ENCODE data around the gene TRMT11. TPM values are rescaled to one million over a fixed set of nuclear protein-coding genes. Genes with fewer than 3 reads are reported as not detected.

Gene TRMT11
- total RNA-seq, 1 donor: 26.8 TPM

DNA sequence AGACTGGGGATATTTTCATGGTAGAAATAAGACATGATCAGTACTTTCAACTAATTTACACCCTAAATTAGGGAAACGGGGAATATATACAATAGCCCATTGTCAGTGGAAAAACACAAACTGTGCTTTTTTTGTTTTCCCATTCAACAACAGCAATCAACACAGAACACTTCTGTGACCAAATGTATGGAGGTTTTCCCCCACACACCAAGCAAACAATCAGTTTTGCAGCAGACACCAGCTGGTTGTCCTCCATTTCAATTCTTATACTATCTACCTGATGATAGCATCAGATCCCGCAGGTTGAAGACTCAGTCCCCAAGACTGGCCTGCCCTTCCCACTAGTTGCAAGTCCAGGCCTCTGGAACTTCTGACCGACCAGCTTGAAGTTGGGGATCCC is 25.2 kb upstream of the TRMT11 start:
- TF ChIP-seq, protein P1, sequence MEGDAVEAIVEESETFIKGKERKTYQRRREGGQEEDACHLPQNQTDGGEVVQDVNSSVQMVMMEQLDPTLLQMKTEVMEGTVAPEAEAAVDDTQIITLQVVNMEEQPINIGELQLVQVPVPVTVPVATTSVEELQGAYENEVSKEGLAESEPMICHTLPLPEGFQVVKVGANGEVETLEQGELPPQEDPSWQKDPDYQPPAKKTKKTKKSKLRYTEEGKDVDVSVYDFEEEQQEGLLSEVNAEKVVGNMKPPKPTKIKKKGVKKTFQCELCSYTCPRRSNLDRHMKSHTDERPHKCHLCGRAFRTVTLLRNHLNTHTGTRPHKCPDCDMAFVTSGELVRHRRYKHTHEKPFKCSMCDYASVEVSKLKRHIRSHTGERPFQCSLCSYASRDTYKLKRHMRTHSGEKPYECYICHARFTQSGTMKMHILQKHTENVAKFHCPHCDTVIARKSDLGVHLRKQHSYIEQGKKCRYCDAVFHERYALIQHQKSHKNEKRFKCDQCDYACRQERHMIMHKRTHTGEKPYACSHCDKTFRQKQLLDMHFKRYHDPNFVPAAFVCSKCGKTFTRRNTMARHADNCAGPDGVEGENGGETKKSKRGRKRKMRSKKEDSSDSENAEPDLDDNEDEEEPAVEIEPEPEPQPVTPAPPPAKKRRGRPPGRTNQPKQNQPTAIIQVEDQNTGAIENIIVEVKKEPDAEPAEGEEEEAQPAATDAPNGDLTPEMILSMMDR (IDR thresholded peaks at IDR 0.05; ENCODE audit: extremely low read depth, low read depth, low read length): no peak
- Histone ChIP-seq H3K9me3 (ENCODE audit: low read depth, low read length) (no peaks in the 10 kb centered on the region), H3K4me1 (ENCODE audit: insufficient read depth, low read length) (peaks cover 15% of the 10 kb centered on the region)

DNA sequence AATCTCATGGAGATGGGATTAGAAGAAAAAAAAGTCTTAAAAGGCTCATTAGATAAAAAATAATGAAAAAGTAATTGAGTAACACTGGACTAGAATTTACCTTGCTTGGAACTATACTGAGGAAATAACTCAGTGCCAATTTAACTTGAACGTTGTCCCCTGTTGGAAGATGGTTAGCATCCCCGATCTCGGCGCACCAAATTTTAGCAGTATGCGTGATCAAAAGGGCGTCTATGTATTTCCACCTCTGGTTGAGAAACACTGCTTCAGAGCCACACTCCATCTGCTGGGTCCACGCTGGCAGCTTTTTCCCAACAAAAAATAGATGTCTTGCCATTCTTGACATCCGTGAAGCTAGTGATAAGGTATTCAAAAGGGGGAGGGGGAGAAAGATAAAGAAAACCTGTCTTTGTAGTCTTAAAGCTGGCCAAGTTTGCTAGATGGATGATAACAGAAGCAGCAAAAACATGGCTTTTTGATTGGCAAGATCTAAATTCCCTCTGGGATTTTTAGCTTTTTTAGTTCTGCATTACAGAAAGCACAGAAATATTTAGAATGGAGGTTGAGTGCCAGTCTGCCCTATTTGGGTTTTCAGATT is 23.3 kb upstream of the TRMT11 start:
- H3K4me3 ChIP-seq (ENCODE audit: insufficient read depth, low read length): no peak overlapping the region
- no peaks in the 10 kb centered on the region for H3K9me3 ChIP-seq (ENCODE audit: low read depth, low read length)
- peaks cover 55% of the 10 kb centered on the region for H3K79me2 ChIP-seq (ENCODE audit: insufficient read depth, low read length)
- H4K20me1 ChIP-seq (ENCODE audit: insufficient read depth, low read length): peaks cover 5% of the 10 kb centered on the region
- no peak overlapping the region for H2AFZ ChIP-seq (ENCODE audit: low read length)
- peaks cover 2% of the 10 kb centered on the region for H3K36me3 ChIP-seq (ENCODE audit: insufficient read depth, low read length)
- H3K4me2 ChIP-seq (ENCODE audit: insufficient read depth, low read length): no peak overlapping the region
- no peaks in the 10 kb centered on the region for H3K27me3 ChIP-seq (ENCODE audit: insufficient read depth, low read length)
- no peak for DNase-seq (ENCODE audit: insufficient read length, low spot score, missing footprints)
- no peak overlapping the region for H3K27ac ChIP-seq (ENCODE audit: low read depth, low read length)
- peaks cover 5% of the 10 kb centered on the region for H3K4me1 ChIP-seq (ENCODE audit: insufficient read depth, low read length)
- TF ChIP-seq, protein P1 (IDR thresholded peaks at IDR 0.05; ENCODE audit: extremely low read depth, low read depth, low read length): no peak

More for the DNA sequence above, 25.2 kb upstream of the TRMT11 start:
- peaks cover 5% of the 10 kb centered on the region for H4K20me1 ChIP-seq (ENCODE audit: insufficient read depth, low read length)
- no peaks in the 10 kb centered on the region for H3K36me3 ChIP-seq (ENCODE audit: insufficient read depth, low read length)
- H3K4me2 ChIP-seq (ENCODE audit: insufficient read depth, low read length): no peak overlapping the region
- no peak overlapping the region for H2AFZ ChIP-seq (ENCODE audit: low read length)
- H3K4me3 ChIP-seq (ENCODE audit: insufficient read depth, low read length): no peak overlapping the region
- no peak for DNase-seq (ENCODE audit: insufficient read length, low spot score, missing footprints)
- no peak overlapping the region for H3K27ac ChIP-seq (ENCODE audit: low read depth, low read length)
- peaks cover 69% of the 10 kb centered on the region for H3K79me2 ChIP-seq (ENCODE audit: insufficient read depth, low read length)
- H3K27me3 ChIP-seq (ENCODE audit: insufficient read depth, low read length): no peaks in the 10 kb centered on the region

DNA sequence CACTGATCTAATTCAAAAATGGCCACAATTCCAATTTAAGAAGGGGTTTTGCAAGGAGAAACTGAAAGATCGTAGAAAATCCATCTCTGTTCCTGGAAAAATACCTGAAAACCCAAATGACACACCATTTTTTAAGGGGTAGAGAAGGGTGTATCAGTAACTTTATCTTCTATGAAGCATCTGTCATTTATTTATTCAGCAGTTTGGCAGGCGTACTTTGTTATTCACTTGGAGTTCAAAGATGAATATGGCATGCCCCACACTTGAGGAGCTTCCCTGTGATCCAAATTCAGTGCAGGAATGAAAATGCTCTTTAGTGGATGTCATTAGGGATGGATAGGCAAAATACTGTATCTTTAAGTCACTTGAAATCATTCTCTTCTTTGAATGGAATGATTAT is 22.5 kb upstream of the TRMT11 start:
- peaks cover 47% of the 10 kb centered on the region for H3K79me2 ChIP-seq (ENCODE audit: insufficient read depth, low read length)
- H3K36me3 ChIP-seq (ENCODE audit: insufficient read depth, low read length): peaks cover 5% of the 10 kb centered on the region
- no peaks in the 10 kb centered on the region for H3K9me3 ChIP-seq (ENCODE audit: low read depth, low read length)
- TF ChIP-seq, protein P1 (IDR thresholded peaks at IDR 0.05; ENCODE audit: extremely low read depth, low read depth, low read length): no peak
- H3K27me3 ChIP-seq (ENCODE audit: insufficient read depth, low read length): no peaks in the 10 kb centered on the region
- no peak overlapping the region for H3K27ac ChIP-seq (ENCODE audit: low read depth, low read length)
- peaks cover 5% of the 10 kb centered on the region for H4K20me1 ChIP-seq (ENCODE audit: insufficient read depth, low read length)
- H2AFZ ChIP-seq (ENCODE audit: low read length): no peak overlapping the region
- no peak overlapping the region for H3K4me2 ChIP-seq (ENCODE audit: insufficient read depth, low read length)
- no peak for DNase-seq (ENCODE audit: insufficient read length, low spot score, missing footprints)
- no peaks in the 10 kb centered on the region for H3K4me1 ChIP-seq (ENCODE audit: insufficient read depth, low read length)
- H3K4me3 ChIP-seq (ENCODE audit: insufficient read depth, low read length): no peak overlapping the region

DNA sequence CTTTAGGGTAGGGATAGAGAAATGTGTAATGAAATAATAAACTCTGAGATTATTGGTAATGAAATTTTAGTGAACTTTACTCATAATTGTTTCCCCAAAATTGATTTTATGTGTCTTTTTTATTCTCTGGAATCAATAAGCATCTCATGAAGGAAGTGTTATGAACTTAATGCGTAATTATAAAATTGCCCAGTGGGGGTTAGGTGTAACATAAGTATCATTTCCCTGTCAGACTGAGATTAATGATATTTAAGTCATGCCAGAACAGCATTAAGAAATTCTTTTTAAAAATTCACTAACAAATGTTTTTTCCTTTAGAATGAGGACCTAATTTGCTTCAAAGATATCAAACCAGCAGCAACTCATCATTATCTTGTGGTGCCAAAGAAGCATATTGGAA is 19.8 kb upstream of the TRMT11 start:
- H3K27ac ChIP-seq (ENCODE audit: low read depth, low read length): no peak overlapping the region
- no peak overlapping the region for H3K4me3 ChIP-seq (ENCODE audit: insufficient read depth, low read length)
- H3K9me3 ChIP-seq (ENCODE audit: low read depth, low read length): no peaks in the 10 kb centered on the region

More for the DNA sequence above, 19.8 kb upstream of the TRMT11 start:
- Histone ChIP-seq H3K36me3 (ENCODE audit: insufficient read depth, low read length) (peaks cover 5% of the 10 kb centered on the region), H3K27me3 (ENCODE audit: insufficient read depth, low read length) (no peaks in the 10 kb centered on the region), H4K20me1 (ENCODE audit: insufficient read depth, low read length) (peaks cover 4% of the 10 kb centered on the region), H3K4me1 (ENCODE audit: insufficient read depth, low read length) (no peaks in the 10 kb centered on the region), H3K79me2 (ENCODE audit: insufficient read depth, low read length) (peaks cover 38% of the 10 kb centered on the region), H3K4me2 (ENCODE audit: insufficient read depth, low read length) (no peak overlapping the region), H2AFZ (ENCODE audit: low read length) (no peak overlapping the region)
- no peak for DNase-seq (ENCODE audit: insufficient read length, low spot score, missing footprints)
- TF ChIP-seq, protein P1 (IDR thresholded peaks at IDR 0.05; ENCODE audit: extremely low read depth, low read depth, low read length): no peak

Measured in osteoblast (primary cell).